GM18867 (cell line): Measurements from ENCODE around the gene FLCN.
"Not testable (repeated sequence)": the region's sequence is repeated elsewhere in the genome, so short reads cannot be mapped to it uniquely, and the experiment has no call there.

Source experiments
- ATAC-seq: cut with Tn5 transposase; IDR thresholded peaks from one replicate; pipeline ENCODE4 v1.9.1; 2021; ENCODE audit warnings: mild to moderate bottlenecking, moderate library complexity; ENCODE audit not compliant: unreplicated experiment

The FLCN gene

GRCh38 chr17:17188586-17188985 is 48.4 kb downstream of the FLCN start:
- no peak for ATAC-seq

- ATAC-seq: no peak
Observed at GRCh38 chr17:17186551-17187505, 50.1 kb downstream of the FLCN start.

DNA sequence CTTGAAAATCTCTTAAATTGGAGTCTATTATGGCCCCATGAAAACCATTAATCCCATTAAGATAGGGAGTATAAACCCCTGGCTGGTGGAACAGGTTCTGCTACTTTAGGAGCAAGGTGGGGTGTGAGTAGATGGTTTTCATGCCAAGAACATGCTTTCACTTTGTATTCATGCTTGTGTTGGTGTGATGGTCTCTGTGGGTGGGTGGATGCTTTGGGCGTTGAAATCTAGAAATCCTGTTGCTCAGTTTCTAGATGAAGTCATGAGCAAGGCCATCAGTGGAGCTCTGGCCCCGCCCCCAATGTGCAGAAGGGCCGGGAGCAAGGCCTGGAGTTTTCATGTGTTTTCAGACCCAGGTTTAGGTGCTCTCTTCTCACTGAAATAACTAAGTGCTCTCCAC is 50.9 kb downstream of the FLCN start:
- no peak for ATAC-seq

DNA sequence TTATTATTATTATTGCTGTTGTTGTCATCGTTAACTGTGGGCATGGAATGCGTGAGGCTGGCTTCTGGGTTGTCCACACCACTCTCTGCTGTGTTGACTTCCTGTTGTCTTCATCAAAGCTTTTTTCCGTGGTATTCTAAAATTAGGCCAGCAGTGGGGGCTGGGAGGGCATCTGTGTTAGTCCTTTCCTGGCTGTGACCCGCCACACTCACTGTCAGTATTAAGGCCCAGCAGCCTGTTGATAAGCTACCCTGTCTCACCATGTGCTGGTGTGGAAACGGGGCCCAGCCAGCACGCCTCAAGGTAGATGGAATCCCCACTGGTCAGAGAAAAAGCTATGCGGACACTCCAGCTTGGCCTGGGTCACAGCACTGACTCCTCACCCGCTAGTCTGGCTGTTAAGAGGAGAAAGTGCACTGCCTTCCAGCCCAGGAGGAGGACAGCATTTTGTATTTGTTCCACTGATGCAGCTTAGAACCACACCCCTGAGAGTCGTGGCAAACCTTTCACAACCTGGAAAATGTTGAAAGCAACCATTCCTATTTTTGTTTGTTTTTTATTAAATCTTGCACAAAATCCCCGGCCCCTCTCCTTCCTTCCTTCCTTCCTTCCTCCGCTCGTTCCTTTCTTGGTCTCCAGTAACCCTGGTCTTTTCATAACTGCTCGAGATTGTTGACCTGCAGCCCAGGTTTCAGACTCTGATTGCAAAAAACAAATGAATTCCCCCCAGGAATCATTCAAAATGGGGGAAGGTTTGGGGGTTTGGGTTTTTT is 51.8 kb downstream of the FLCN start:
- ATAC-seq: not testable (repeated sequence)

DNA sequence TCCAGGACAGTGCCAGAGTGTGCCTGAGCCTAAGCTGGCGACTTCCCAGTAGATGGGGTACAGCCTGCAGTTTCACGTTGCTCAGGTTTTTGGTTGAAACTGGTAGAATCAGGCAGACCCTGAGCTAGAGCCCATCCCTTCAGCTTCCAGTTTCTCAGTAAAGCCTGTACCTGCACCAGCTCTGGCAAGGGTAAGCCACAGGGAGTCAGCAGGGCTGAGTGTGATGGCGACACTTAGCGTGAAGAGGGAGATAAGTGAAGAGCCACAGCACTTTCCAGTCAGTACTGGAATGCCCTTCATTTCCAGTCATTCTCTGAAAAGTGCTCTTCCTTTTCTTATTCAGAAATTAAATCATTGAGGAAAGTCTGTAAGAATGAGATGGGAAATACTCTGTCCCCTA is 53.2 kb downstream of the FLCN start:
- no peak for ATAC-seq

DNA sequence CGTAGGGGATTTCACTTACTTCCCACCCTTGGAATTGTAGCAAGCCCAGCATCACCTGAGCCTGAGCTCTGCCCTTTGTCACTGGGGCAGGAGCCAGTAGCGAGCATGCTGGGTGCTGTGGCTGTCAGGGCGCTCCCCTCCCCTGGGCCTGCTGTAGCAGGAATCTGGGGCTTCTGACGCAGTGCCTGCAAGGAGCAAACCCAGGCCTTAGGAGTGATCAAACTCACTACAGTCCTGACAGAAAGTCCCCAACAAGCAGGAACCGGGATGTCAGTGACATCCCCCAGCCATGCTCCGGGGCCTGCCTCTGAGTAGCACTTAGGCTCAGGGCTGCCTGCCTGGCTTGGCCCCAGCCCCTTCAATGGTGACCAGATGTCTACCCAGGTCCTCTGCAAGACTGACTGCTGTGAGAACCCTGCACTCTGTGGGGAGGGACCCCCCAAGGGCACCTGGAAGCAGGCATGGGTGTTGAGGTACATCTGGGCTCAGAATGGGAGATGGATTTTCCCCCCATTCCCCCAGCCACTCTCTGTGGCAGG is 54.3 kb downstream of the FLCN start:
- ATAC-seq: no peak

DNA sequence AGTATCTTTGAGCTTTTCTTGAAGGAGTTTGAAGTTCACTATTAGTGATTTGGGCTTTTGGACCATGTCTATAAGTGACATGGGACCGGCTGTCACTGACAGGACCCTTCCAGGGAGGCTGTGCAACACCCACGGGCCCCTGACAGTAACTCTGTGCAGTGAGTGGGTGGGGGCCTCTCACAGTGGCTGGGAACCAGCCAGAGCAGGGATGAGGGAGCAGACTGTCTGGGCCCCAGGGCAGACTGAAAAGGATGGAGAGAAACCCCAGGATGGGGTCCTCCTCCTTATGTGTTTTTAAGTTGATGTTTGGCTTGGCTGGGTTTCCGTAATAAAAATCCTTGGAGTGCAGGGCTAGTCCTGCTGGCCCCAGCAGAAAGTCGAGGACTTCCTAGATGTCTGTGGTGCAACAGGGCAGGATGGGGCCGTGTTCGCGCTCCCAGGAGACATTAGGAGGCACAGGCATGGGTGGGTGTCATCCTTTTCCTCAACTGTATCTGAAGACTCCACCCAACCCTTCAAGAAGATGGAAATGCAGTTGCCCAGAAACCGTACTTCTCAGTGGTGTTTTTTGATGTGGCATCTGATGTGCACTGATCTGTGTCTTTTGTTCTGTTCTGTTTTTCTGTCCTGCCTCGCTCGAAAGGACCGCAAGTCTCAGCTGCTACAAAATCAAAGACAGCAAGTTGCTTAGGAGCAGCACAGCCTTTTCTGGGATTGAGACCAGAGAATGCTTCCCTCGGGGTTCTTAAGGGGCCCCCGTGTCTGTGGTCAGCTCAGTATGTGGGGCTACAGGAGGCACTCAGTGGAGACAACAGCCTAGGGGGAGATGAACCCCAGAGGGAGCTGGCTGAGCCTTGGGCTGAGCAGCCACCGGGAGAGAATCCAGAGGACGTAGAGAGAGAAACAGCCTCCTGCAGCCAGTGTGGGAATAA is 55.0 kb downstream of the FLCN start:
- no peak for ATAC-seq

DNA sequence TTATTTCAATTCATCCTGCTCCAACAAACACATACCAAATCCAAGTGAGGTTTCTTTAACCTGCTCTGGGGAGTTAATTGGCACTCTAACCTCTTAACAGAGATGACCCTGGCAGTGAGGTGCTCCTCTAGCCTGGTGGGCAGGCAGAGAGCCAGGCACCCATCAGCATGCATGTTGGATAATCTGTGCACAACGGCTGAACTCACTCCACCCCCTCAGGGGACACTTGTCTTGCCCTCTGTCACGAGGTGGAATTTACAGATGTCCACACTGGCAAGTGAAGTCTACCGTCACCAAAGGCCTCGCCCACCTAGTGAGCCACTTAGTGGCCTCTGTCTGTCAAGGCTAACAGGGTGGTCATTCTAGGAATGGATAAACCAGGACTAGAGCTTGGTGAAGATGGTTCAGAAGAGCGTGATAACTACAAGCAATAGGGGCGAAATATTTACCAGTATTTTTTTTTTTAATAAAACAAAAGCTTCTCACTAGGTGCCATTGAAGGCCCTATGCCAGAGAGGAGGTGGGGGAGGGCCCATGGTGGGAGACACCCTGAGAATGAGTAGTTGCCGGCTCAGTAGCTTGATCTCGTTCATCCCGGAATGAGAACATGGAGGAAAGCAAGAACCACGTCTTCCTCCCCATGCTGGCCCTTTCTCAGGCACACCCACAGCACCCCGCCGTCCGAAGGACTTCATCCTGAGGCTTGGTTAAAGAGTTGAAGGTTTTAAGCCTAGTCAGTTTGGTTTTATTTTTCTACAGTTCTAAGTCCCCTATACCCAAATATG is 56.0 kb downstream of the FLCN start:
- no peak for ATAC-seq

- ATAC-seq: no peak
Observed at GRCh38 chr17:17180141-17180603, 56.8 kb downstream of the FLCN start.

- ATAC-seq: no peak
Observed at GRCh38 chr17:17179371-17179827, 57.6 kb downstream of the FLCN start.

DNA sequence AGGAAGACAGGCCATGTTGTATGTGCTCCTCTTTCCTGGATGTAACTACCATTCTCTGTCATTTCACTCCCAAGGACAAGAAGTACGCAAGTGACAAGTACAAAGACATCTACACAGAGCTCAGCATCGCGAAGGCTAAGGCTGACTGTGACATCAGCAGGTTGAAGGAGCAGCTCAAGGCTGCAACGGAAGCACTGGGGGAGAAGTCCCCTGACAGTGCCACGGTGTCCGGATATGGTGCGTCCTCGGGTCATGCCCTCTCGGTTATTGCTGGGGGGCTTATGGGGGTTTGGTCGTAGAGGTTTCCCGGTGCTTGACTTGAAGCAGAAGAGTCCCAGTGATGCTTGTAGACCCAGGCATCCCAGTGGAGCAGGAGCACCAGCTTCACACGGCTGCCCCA is 59.8 kb downstream of the FLCN start:
- ATAC-seq: no peak

- ATAC-seq: no peak
Observed at GRCh38 chr17:17176341-17176740, 60.6 kb downstream of the FLCN start.

DNA sequence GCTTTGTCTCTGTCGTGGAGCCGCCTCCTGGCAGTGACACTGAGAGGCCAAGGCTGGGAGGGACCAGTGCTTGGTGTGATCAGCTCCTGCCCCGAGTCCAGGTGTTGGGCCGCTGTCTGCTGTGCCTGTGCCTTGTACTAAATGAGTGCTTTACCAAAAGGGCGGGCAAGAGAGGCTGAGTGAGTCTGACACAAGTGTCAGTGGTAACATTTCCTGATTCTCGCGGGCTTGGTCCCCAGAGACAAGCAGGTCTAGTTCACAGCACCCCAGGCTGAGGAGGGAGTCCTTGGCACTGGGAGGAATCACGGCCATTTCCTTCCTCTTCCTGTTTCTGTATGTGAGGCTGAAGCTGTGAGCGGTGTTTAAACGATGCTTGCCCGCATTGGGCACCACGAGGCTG is 61.1 kb downstream of the FLCN start:
- ATAC-seq: no peak

DNA sequence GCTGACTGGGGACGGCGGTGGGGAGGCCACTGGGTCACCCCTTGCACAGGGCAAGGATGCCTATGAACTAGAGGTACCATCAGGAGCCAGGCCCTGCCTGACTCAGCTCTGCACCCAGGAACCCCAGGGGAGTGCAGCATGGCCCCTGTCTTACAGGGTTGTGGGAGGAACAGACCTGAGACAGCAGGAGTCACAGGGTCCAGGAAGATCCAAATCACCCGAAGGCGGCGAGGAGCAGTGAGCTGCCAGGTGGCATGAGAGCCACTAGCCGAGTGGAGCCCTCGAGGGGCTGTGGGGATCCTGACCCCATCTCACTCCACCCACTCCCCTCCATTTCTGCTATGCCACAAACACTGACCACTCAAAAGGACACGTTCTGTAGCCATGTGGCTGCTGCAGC is 61.6 kb downstream of the FLCN start:
- ATAC-seq: no peak

DNA sequence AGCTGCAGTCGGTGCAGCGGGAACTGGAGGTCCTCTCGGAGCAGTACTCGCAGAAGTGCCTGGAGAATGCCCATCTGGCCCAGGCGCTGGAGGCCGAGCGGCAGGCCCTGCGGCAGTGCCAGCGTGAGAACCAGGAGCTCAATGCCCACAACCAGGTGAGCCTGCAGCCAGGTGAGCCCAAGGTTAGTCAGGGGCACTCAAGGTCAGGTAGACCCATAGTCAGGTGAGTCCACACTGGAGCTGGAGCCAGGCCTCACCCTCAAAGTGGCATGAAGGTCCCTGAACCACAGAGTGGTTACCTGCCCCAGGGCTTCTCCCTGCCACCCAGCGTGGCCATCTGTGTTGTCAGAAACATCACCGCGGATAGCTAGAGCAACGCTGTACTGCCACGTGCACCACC is 63.0 kb downstream of the FLCN start:
- no peak for ATAC-seq

DNA sequence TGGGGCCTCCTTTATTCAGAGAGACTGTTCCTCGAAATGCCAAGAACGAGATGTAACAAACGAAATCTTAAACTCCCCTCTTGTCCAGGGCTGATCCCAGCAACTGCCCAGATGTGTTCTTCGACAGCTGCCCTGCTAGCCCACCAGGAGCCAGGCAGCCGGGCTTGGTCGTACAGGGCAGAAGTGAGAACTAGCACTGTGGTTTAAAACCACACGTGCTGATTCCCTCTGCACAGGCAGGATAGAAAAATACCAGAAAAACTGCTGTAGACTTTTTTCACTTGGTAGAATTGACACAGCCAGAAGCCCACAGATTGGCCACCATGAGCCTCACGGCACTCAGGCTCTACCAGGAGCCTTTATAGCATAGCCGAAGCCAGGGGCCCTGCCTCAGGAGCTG is 64.0 kb downstream of the FLCN start:
- no peak for ATAC-seq

- ATAC-seq: no peak
Observed at GRCh38 chr17:17172001-17172939, 64.7 kb downstream of the FLCN start.

DNA sequence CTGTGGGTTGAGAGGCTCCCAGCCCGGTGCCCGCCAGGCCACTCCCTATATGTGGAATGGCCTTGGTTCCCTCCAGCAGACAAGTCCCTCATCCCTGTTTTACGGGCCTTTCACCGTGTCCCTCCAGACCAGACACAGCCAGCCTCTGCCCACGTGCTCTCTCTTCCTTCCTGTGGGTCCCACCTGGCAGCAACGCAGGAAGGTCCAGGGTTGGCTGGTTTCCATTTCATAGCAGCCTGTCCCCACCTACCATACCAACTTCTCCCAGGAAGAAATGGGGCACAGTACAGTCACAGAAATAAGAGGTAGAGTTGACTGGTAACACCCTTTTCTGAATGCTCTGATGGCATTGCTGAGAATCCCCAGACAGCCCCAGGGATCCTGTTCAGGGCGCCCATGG is 65.8 kb downstream of the FLCN start:
- ATAC-seq: no peak
